ENCODE data around the gene CDKN3.

Gene CDKN3

DNA sequence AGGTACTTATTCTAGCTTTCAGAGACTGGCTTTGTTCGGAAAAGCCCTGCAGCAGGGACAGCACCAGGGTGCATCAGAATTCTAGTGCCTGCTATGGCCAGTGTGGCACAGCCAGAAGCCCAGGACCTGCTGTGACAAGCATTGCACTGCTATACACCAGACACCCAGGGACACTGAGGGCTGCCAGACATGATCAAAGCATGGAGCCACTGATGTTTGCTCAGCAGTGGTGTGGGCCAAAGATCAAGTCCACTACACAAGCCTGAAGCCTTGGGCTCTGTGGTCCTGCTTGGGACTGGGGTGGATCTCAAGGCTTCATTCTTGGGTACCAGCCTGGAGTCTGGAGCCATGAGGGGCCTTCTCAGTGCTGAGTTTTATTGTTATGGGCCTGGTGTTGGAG, 36.1 kb upstream of the CDKN3 start:
- no peak for DNase-seq (ENCODE audit: low spot score)
- TF ChIP-seq, protein P1, sequence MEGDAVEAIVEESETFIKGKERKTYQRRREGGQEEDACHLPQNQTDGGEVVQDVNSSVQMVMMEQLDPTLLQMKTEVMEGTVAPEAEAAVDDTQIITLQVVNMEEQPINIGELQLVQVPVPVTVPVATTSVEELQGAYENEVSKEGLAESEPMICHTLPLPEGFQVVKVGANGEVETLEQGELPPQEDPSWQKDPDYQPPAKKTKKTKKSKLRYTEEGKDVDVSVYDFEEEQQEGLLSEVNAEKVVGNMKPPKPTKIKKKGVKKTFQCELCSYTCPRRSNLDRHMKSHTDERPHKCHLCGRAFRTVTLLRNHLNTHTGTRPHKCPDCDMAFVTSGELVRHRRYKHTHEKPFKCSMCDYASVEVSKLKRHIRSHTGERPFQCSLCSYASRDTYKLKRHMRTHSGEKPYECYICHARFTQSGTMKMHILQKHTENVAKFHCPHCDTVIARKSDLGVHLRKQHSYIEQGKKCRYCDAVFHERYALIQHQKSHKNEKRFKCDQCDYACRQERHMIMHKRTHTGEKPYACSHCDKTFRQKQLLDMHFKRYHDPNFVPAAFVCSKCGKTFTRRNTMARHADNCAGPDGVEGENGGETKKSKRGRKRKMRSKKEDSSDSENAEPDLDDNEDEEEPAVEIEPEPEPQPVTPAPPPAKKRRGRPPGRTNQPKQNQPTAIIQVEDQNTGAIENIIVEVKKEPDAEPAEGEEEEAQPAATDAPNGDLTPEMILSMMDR (IDR thresholded peaks at IDR 0.05; ENCODE audit: extremely low read depth, insufficient read depth, missing control alignments): no peak
- in situ Hi-C loops (cut with MboI; ENCODE audit: low pct_unique_long_range_greater_than_20kb, low sequenced_read_pairs, unreplicated experiment): no loop called here

DNA sequence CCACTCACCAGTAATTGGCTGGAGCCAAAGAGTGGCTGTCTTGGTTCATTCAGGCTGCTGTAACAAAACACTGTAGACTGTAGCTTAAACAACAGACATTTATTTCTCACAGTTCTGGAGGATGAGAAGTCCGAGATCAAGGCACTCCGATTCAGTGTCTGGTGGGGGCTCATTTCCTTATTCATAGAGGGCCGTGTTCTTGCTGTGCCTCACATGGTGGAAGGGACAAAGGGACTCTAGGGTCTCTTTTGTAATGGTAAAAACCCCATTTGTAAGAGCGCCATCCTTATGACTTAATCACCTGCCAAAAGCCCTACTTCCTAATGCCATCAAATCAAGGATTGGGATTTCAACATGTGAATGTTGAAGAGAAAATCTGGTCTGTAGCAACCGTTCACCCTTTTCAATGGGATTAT, 34.7 kb upstream of the CDKN3 start:
- TF ChIP-seq, protein P1 (IDR thresholded peaks at IDR 0.05; ENCODE audit: extremely low read depth, insufficient read depth, missing control alignments): no peak
- DNase-seq (ENCODE audit: low spot score): no peak
- in situ Hi-C loops (cut with MboI; ENCODE audit: low pct_unique_long_range_greater_than_20kb, low sequenced_read_pairs, unreplicated experiment): no loop called here

DNA sequence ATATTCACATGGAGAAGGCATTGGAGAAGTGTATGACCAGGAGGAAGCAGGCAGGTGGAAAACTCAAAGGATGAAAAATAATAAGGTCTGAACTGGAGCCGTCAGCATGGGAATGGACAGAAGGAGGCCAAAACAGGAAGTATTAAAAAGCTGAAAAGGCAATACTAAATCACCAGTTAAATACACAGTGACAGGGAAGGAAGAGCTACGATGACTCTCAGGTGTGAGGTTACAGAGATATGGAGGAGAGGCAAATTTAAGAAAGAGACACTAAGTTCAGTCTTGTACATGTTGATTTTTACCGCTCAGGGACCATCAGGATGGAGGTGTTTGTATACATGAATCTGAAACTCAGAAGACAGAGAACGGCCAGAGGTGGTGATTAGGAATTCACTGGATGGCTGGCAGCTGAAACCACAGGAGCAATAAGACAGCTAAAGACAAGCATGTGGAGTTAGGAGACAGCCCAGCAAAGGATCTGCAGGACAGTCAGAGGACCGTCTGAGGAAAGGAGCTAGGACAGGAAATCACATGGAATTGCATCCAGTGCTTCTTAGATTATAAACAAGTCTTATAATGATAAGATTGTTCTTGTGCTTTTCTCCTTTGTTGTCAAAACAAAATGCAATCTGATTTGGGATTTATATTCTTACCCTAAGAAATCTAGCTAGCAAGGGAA, 33.9 kb upstream of the CDKN3 start:
- in situ Hi-C loops (cut with MboI; ENCODE audit: low pct_unique_long_range_greater_than_20kb, low sequenced_read_pairs, unreplicated experiment): no loop called here
- TF ChIP-seq, protein P1 (IDR thresholded peaks at IDR 0.05; ENCODE audit: extremely low read depth, insufficient read depth, missing control alignments): no peak
- DNase-seq (ENCODE audit: low spot score): no peak

- in situ Hi-C loops (cut with MboI; ENCODE audit: low pct_unique_long_range_greater_than_20kb, low sequenced_read_pairs, unreplicated experiment): no loop called here
- TF ChIP-seq, protein P1 (IDR thresholded peaks at IDR 0.05; ENCODE audit: extremely low read depth, insufficient read depth, missing control alignments): no peak
- no peak for DNase-seq (ENCODE audit: low spot score)
Observed at GRCh38 chr14:54364555-54365415, 32.0 kb upstream of the CDKN3 start.

DNA sequence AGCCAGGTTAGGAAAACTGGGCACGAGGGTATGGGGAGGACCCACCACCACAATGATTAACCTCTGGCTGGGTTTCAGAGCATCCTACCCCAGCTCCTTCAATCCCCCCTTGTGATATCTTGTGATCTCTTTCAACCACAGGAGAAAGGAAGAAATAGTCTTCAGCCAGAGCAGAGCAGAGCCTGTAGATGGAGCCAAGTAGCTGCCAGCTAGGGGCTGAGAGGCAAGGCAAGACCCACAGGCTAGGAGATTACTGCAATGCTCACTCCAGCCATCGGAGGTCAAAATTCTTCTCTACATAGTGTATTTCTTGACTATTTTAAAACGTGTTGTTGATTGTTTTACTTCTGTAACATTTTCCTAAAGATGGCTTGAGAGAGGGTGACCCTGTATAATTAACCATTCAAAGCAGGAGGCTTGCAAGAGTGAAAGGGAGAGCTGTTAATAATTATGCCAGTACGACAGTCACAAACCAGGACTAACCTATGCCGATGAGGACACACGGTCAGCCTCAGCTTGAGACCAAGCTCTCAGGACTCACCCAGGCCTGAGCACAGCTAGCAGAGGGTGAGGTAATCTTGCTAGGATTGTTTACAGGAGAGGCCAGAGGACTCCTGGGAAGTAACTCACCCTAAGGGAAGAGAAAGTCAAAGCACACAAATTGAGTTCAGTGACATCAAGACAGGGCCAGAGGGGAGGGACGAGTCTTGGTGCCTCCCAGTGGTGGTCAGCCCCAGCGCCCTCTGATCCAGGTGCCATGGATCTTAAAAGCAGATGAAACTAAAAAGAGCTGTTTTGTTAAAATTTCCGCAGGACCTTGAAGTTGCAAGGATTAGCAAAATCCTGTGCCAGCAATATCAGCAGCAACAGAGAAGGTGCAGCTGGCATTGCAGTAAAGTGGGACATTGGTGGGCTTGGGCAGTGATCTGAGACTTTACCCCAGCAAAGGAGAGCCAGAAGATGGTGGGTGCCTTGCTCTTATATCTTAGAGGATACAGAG, 29.8 kb upstream of the CDKN3 start:
- in situ Hi-C loops (cut with MboI; ENCODE audit: low pct_unique_long_range_greater_than_20kb, low sequenced_read_pairs, unreplicated experiment): no loop called here
- TF ChIP-seq, protein P1 (IDR thresholded peaks at IDR 0.05; ENCODE audit: extremely low read depth, insufficient read depth, missing control alignments): peak; percentile 57

DNA sequence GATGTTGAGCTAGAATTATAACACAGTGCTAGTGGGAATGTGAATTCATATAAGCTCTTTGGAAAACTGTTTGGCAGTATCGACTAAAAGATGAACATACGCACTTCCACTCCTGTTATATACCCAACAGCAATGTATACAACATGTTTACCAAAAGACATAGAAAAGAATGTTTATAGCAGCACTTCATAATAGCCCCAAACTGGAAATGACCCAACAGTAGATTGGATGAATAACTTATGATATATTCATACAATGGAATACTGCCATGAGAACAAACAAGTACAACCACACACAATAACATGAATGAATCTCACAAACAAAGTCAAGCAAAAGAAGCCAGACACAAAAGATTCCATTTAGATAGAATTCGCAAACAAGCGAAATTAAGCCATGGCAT, 28.5 kb upstream of the CDKN3 start:
- no peak for DNase-seq (ENCODE audit: low spot score)
- TF ChIP-seq, protein P1 (IDR thresholded peaks at IDR 0.05; ENCODE audit: extremely low read depth, insufficient read depth, missing control alignments): no peak
- in situ Hi-C loops (cut with MboI; ENCODE audit: low pct_unique_long_range_greater_than_20kb, low sequenced_read_pairs, unreplicated experiment): no loop called here

More for the DNA sequence above, 29.8 kb upstream of the CDKN3 start:
- no peak for DNase-seq (ENCODE audit: low spot score)

Data from GM13977 (cell line).